Measurements from ENCODE around the gene GARIN5A.
A peak's percentile ranks its signal among the peaks of the same experiment; 100 is the strongest.

Gene GARIN5A

DNA sequence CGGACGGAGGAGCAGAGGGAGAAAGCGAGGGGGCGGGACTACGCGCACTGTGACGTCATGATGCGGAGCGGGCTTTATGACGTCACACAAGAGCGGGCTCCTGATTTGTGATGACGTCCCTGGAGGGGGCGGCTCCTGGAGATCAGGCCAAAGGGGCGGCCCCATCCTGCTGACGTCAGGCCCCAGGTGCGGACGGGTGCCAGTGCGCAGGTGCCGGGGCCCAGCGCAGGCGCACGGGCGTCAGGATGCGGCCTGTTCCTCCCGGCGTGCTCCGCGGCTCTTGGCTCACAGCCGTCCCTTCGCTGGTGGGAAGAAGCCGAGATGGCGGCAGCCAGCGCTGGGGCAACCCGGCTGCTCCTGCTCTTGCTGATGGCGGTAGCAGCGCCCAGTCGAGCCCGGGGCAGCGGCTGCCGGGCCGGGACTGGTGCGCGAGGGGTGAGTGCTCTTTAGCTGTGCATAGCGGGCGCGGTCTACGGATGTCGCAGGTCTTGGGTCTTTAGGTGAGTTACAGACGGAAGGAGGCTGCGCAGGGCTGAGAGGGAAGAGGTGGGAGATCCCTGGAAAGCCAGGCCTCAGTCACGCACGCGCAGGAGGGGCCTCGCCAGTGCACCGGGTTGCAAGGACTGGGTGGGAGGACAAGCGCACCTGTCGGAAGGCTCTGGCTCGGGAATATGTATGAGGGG is at the start of gene GARIN5A, which contains the start of gene EMC10:
Gene GARIN5A (minus strand): TSS at position 625 of the 683 bp plus-strand sequence. CDS start 460 bp downstream, at position 165.
Gene EMC10 (plus strand): TSS at position 284 of the 683 bp plus-strand sequence. CDS start 38 bp downstream, at position 322.
- Histone ChIP-seq H3K9ac (no peak within 1 kb of the TSS; a peak in 1 of 22 replicates), H4K20me1 (no peaks in the 10 kb centered on the region; a peak in 2 of 22 replicates), H3K4me1 (peaks cover 0 to 27% (median 18%) of the 10 kb centered on the region in 10 experiments; a peak in 15 of 20 replicates), H3K4me3 (peak within 1 kb of the TSS in 4 of 10 experiments; percentile 14 to 47 (median 20); a peak in 4 of 20 replicates), H3K27me3 (peaks cover 25 to 41% (median 36%) of the 10 kb centered on the region in 11 experiments), H3K36me3 (no peaks in the 10 kb centered on the region), H3K4me2 (peak within 1 kb of the TSS in 7 of 11 experiments; percentile 16 to 52 (median 29); a peak in 10 of 22 replicates), H3K9me3 (replicated peaks in 1 of 11) (no peaks in the 10 kb centered on the region), H3K27ac (no peak within 1 kb of the TSS)
- TF ChIP-seq Cebpa-rat (IDR thresholded peaks at IDR 0.05): no peak

DNA sequence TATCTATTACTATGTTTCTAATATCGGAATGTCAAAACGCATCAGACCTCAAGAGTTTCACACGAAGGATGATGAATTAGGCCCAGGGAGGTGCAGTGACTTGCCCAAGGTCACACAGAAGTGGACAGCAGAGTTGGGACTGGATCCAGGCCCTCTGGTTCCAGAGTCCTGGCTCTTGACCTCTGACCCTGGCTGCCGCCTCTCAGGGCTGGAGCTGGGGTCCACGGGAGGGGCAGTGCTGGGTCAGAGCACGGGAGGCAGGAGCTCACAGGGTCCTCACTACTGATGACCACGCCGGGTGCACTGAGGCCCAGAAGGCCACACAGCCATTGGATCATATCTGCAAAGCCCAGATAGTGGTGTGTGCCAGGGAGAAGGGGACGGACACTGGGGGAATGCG is 46.2 kb upstream of the GARIN5A start:
- peaks cover 0 to 13% (median 0%) of the 10 kb centered on the region in 11 experiments; a peak in 5 of 22 replicates for H3K36me3 ChIP-seq
- H4K20me1 ChIP-seq: no peaks in the 10 kb centered on the region
- no peak overlapping the region for H3K4me2 ChIP-seq
- H3K27me3 ChIP-seq: no peaks in the 10 kb centered on the region
- peaks cover 0 to 12% (median 5%) of the 10 kb centered on the region in 10 experiments; a peak in 8 of 20 replicates for H3K4me1 ChIP-seq
- peaks cover 0 to 15% (median 13%) of the 10 kb centered on the region in 11 experiments; a peak in 15 of 22 replicates for H3K9me3 ChIP-seq (replicated peaks in 1 of 11)
- no peak overlapping the region; a peak in 1 of 22 replicates for H3K9ac ChIP-seq
- H3K4me3 ChIP-seq: no peak overlapping the region
- no peak overlapping the region for H3K27ac ChIP-seq
- TF ChIP-seq Cebpa-rat (IDR thresholded peaks at IDR 0.05): no peak

DNA sequence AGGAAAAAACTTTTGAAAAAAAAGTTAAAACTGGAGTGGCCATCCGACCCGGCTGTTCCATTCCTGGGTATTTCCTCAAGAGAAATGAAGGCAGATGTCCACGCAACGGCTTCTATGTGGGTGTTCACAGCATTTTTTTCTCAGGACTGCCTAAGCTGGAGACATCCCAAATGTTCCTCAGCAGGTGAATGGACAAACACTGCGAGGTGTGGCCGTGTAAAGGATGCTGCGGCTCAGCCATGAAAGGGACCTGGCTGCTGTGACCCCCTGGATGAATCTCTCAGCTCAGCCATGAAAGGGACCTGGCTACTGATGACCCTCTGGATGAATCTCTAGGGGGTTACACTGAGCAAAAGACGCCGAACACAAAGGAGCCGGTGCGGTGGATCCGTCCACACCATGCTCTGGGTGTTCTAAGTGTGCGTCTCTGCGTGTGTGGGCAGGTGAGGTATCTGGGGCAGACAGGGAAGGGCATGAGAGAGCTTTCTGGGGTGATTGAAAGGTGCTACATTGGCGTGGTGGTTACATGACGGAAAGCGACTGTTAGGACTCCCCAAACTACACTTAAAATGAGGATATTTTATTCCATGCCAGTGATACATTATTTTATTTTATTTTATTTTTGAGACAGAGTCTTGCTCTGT is 44.3 kb upstream of the GARIN5A start:
- H3K4me3 ChIP-seq: no peak overlapping the region
- no peak overlapping the region for H3K4me2 ChIP-seq
- peaks cover 0 to 15% (median 0%) of the 10 kb centered on the region in 11 experiments; a peak in 5 of 22 replicates for H3K36me3 ChIP-seq
- H3K9ac ChIP-seq: no peak overlapping the region
- no peak for TF ChIP-seq Cebpa-rat (IDR thresholded peaks at IDR 0.05)
- no peaks in the 10 kb centered on the region for H4K20me1 ChIP-seq
- no peak overlapping the region for H3K27ac ChIP-seq
- no peaks in the 10 kb centered on the region for H3K27me3 ChIP-seq
- peaks cover 0 to 4% (median 0%) of the 10 kb centered on the region in 10 experiments; a peak in 6 of 20 replicates for H3K4me1 ChIP-seq
- H3K9me3 ChIP-seq (replicated peaks in 1 of 11): peaks cover 0 to 21% (median 13%) of the 10 kb centered on the region in 11 experiments; a peak in 15 of 22 replicates

DNA sequence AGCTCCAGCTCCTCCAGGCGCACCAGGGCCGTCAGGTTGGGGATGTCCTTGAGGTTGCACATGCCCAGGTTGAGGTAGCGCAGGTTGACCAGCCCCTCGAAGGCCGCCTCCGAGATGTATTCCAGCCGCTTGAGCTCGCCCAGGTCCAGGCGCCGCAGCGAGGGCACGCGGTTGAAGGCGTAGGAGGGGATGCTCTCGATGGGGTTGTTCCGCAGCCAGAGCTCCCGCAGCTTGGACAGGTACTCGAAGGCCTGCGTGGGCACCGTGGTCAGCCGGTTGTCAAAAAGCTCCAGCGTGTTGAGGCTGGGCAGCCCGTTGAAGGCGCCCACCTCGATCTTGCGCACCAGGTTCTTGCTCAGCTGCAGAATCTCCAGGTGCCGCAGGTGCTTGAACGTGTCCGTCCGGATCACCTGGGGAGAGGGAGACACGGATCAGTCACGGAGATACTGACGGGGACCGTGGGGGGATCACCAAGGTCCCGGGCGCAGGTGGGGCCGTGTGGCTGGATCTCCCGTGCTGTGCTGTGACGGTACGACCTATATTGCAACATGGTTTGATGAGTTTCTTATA is 42.4 kb upstream of the GARIN5A start:
- Histone ChIP-seq H4K20me1 (no peaks in the 10 kb centered on the region), H3K9me3 (replicated peaks in 1 of 11) (peaks cover 0 to 21% (median 13%) of the 10 kb centered on the region in 11 experiments; a peak in 15 of 22 replicates), H3K4me1 (peaks cover 0 to 17% (median 11%) of the 10 kb centered on the region in 10 experiments; a peak in 16 of 20 replicates), H3K36me3 (peaks cover 0 to 15% (median 0%) of the 10 kb centered on the region in 11 experiments; a peak in 5 of 22 replicates), H3K27me3 (no peaks in the 10 kb centered on the region), H3K9ac (no peak overlapping the region), H3K27ac (no peak overlapping the region), H3K4me2 (no peak overlapping the region), H3K4me3 (no peak overlapping the region)
- no peak for TF ChIP-seq Cebpa-rat (IDR thresholded peaks at IDR 0.05)

DNA sequence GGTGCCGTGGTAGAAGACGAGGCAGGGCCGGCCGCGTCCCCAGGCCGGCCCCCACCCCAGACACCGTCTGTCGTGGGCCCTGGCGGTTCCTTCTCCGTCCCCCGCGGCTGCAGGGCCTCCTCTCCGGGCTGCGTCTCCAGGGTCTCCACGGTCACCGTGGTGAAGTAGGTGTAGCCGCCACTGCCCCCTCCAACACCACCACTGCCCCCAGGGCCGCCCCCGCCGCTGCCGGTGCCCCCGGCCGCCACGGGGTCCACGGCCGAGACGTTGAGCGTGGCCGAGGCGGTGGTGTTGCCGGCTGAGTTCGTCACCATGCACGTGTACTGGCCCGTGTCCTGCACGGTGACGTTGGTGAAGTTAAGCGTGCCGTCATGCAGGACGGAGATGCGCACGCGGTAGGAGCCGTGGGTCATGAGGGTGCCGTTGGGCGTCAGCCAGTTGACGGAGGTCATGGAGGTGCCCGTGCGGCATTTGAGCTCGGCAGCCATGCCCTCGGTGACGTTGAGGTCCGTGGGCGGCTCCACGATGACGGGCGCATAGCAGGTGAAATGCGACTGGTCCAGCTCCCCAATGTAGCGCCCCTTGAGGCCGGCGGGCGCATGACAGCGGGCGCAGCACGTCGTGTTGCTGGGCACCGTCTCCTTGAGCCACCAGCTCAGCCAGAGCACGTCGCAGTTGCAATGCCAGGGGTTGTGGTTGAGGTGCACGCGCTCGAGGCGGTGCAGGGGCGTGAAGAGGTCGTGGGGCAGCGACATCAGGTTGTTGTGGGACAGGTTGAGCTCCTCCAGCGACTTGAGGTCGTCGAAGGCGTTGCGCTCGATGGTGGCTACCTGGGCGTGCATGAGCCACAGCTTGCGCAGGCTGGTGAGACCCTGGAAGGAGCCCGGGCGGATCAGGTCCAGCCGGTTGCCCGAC is 41.7 kb upstream of the GARIN5A start:
- TF ChIP-seq Cebpa-rat (IDR thresholded peaks at IDR 0.05): no peak
- H3K9ac ChIP-seq: no peak overlapping the region
- H4K20me1 ChIP-seq: no peaks in the 10 kb centered on the region
- H3K27ac ChIP-seq: no peak overlapping the region
- peaks cover 0 to 15% (median 0%) of the 10 kb centered on the region in 11 experiments; a peak in 5 of 22 replicates for H3K36me3 ChIP-seq
- H3K4me3 ChIP-seq: no peak overlapping the region
- no peaks in the 10 kb centered on the region for H3K27me3 ChIP-seq
- no peak overlapping the region for H3K4me2 ChIP-seq
- H3K9me3 ChIP-seq (replicated peaks in 1 of 11): peaks cover 0 to 21% (median 13%) of the 10 kb centered on the region in 11 experiments; a peak in 15 of 22 replicates
- H3K4me1 ChIP-seq: peaks cover 0 to 25% (median 18%) of the 10 kb centered on the region in 10 experiments; a peak in 16 of 20 replicates

DNA sequence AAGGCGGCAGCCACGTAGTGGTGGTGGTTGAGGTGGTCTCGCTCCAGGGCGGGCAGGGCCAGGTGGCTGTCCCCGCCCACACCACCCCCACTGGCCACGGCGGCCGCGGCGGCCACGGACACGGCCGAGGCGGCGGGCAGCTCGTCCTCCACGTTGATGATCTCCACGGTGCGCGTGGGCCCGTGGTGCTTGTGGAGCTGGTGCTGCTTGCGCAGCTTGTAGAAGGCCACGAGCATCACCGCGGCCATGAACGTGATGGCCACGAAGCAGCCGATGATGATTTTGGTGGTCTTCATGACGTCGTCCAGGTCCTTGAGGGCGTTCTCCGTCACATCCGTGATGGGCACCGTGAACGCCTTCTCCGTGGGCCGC is 41.0 kb upstream of the GARIN5A start:
- H4K20me1 ChIP-seq: no peaks in the 10 kb centered on the region
- peaks cover 0 to 29% (median 23%) of the 10 kb centered on the region in 10 experiments; a peak in 16 of 20 replicates for H3K4me1 ChIP-seq
- H3K36me3 ChIP-seq: peaks cover 0 to 15% (median 0%) of the 10 kb centered on the region in 11 experiments; a peak in 5 of 22 replicates
- peaks cover 0 to 21% (median 13%) of the 10 kb centered on the region in 11 experiments; a peak in 15 of 22 replicates for H3K9me3 ChIP-seq (replicated peaks in 1 of 11)
- H3K27me3 ChIP-seq: no peaks in the 10 kb centered on the region
- H3K27ac ChIP-seq: no peak overlapping the region
- H3K4me3 ChIP-seq: no peak overlapping the region
- TF ChIP-seq Cebpa-rat (IDR thresholded peaks at IDR 0.05): no peak
- no peak overlapping the region for H3K4me2 ChIP-seq
- H3K9ac ChIP-seq: no peak overlapping the region

DNA sequence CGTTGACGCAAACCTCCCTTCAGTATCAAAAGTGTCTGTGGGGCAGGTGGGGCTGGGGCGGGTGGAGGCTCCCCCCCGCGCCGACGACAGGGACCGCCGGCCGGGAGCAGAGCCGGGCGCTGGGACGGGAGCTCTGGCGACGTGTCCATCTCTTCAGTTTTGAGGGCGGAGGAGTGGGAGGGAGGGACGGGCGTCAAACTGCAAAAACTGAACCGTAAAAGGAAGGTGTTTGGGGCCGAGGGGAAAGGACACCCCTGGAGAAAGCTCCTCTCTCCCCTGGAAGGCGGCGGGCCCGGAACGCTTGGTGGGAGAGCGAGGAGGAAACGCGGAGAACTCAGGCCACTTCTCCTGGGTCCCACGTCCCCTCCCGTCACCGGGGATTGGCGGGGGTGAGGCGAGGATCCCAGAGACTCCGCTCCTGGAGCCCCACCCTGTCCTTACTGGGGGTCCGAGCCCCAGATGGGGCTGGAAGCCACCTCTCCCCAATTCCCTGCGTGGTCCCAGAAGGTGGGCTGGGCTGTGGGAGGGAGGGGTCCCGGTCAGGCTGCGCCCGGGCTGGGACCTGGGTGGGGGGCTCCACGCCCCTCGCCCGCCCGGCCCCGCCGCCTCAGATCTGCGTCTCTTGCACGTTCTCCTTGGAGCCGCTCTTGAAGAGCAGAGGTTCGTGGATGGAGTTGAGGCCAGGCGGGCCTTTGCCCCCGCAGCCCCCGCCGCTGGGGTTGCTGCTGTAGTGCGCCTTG is 40.5 kb upstream of the GARIN5A start:
- Histone ChIP-seq H3K4me2 (no peak overlapping the region), H3K27me3 (no peaks in the 10 kb centered on the region), H3K4me1 (peaks cover 2 to 35% (median 28%) of the 10 kb centered on the region in 10 experiments; a peak in 18 of 20 replicates), H4K20me1 (no peaks in the 10 kb centered on the region), H3K4me3 (no peak overlapping the region), H3K9ac (no peak overlapping the region), H3K36me3 (peaks cover 0 to 15% (median 0%) of the 10 kb centered on the region in 11 experiments; a peak in 5 of 22 replicates), H3K9me3 (replicated peaks in 1 of 11) (peaks cover 0 to 21% (median 13%) of the 10 kb centered on the region in 11 experiments; a peak in 15 of 22 replicates), H3K27ac (no peak overlapping the region)
- TF ChIP-seq Cebpa-rat (IDR thresholded peaks at IDR 0.05): no peak

Measured in BLaER1 treated with 17β-estradiol and CSF1 and Interleukin-3, amounts not matched to agents 10 nM and 100 nM (cell line).